GM19397 (cell line): ENCODE measurements around the gene PA2G4.

Experiments used
- ATAC-seq: cut with Tn5 transposase; IDR thresholded peaks from one replicate; pipeline ENCODE4 v1.9.1; 2021; ENCODE audit warnings: mild to moderate bottlenecking, moderate library complexity; ENCODE audit not compliant: unreplicated experiment

PA2G4 gene

GRCh38 chr12:56124133-56124532 lies 19.8 kb downstream of the PA2G4 start:
- no peak for ATAC-seq

GRCh38 chr12:56126732-56127239 lies 22.4 kb downstream of the PA2G4 start:
- no peak for ATAC-seq

- ATAC-seq, result no peak
Observed at GRCh38 chr12:56127485-56127887, 23.1 kb downstream of the PA2G4 start.

GRCh38 chr12:56127888-56128669 lies 23.7 kb downstream of the PA2G4 start, which contains the start of gene ESYT1:
ESYT1 (plus strand) TSS chr12:56128267; CDS start chr12:56128320, 53 bp downstream.
- ATAC-seq, result peak; percentile 85

GRCh38 chr12:56128670-56129205 lies 24.4 kb downstream of the PA2G4 start:
- no peak for ATAC-seq

GRCh38 chr12:56129206-56129941 lies 25.0 kb downstream of the PA2G4 start:
- ATAC-seq, result peak; percentile 25

- ATAC-seq, result no peak
Observed at GRCh38 chr12:56129942-56130495, 25.7 kb downstream of the PA2G4 start.

GRCh38 chr12:56130876-56131275 lies 26.5 kb downstream of the PA2G4 start:
- ATAC-seq, result no peak

GRCh38 chr12:56134897-56135296 lies 30.5 kb downstream of the PA2G4 start:
- ATAC-seq, result no peak

GRCh38 chr12:56137853-56138571 lies 33.7 kb downstream of the PA2G4 start:
- no peak for ATAC-seq

- no peak for ATAC-seq
Observed at GRCh38 chr12:56141946-56142784, 37.8 kb downstream of the PA2G4 start.

- ATAC-seq, result no peak
Observed at GRCh38 chr12:56143217-56143616, 38.9 kb downstream of the PA2G4 start.

GRCh38 chr12:56143870-56144269 lies 39.5 kb downstream of the PA2G4 start:
- no peak for ATAC-seq

- no peak for ATAC-seq
Observed at GRCh38 chr12:56145217-56145616, 40.9 kb downstream of the PA2G4 start.

- no peak for ATAC-seq
Observed at GRCh38 chr12:56146492-56147460, 42.4 kb downstream of the PA2G4 start.

GRCh38 chr12:56150563-56150962 lies 46.2 kb downstream of the PA2G4 start:
- no peak for ATAC-seq

- ATAC-seq, result peak; percentile 47
Observed at GRCh38 chr12:56151672-56152131, 47.3 kb downstream of the PA2G4 start.

GRCh38 chr12:56152132-56152755 lies 47.9 kb downstream of the PA2G4 start, which contains the start of gene MYL6B:
MYL6B (plus strand) TSS chr12:56152587; CDS start chr12:56153919, 1,332 bp downstream.
- peak; percentile 84 for ATAC-seq
